Erythroblast (primary cell): ENCODE measurements around the gene TEX19.

Experiments used
- DNase-seq, 2 experiments: peaks; one replicate each; lab custom pipeline; 2025; lab: John Stamatoyannopoulos, UW
- GATA1 ChIP-seq: IDR thresholded peaks from 2 replicates; pipeline ENCODE4 v1.6.1; 2011; ENCODE audit warnings: low read depth, mild to moderate bottlenecking, control low read depth, low read length, moderate library complexity
- POLR2A ChIP-seq: IDR thresholded peaks from 2 replicates; pipeline ENCODE4 v1.6.1; 2011; ENCODE audit warnings: mild to moderate bottlenecking, low read length

The TEX19 gene

GRCh38 chr17:82328141-82328993 is 30.7 kb upstream of the TEX19 start:
- TF ChIP-seq GATA1, result no peak
- TF ChIP-seq POLR2A, result no peak
- no peak for DNase-seq

GRCh38 chr17:82328994-82329507 is 30.0 kb upstream of the TEX19 start:
- no peak for TF ChIP-seq GATA1
- TF ChIP-seq POLR2A, result no peak
- no peak for DNase-seq

DNA sequence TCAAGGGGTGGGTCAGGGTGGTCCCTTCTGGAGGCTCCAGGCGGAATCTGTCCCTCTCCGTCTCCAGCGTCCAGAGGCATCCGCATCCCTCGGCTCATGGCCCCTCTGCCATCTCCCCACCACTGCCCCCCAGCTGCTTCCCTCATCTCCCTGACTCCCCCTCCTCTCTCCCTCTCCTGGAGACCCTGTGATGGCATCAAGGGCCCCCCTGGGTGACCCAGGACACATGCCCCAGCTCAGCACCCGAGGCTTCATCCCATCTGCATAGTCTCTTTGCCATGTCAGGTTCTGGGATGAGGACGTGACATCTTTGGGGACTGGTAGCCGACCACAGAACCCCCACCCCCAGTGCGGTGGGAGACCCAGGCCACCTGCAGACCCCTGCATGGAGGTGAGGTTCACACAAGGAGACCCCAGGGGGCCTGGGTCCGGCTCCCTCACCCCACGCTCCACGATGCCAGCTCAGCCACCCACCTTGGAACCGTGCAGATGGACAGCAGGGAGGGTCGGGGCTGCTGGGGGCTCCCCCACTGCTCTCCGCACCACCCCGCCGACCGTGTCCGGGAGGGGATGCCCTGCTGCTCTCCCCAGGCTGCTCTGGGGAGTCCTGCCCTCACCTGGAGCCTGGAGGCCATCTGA is 29.2 kb upstream of the TEX19 start:
- TF ChIP-seq GATA1 (no peak), POLR2A (no peak)
- no peak for DNase-seq

- TF ChIP-seq GATA1 (no peak), POLR2A (no peak)
- DNase-seq, result peak; percentile 39 to 48
Observed at GRCh38 chr17:82330322-82331239, 28.5 kb upstream of the TEX19 start.

GRCh38 chr17:82331345-82331939 is 27.6 kb upstream of the TEX19 start:
- no peak for DNase-seq
- TF ChIP-seq POLR2A (no peak), GATA1 (no peak)

GRCh38 chr17:82332669-82333278 is 26.3 kb upstream of the TEX19 start:
- no peak for TF ChIP-seq POLR2A
- peak in 1 of 2 experiments; percentile 31 for DNase-seq

DNA sequence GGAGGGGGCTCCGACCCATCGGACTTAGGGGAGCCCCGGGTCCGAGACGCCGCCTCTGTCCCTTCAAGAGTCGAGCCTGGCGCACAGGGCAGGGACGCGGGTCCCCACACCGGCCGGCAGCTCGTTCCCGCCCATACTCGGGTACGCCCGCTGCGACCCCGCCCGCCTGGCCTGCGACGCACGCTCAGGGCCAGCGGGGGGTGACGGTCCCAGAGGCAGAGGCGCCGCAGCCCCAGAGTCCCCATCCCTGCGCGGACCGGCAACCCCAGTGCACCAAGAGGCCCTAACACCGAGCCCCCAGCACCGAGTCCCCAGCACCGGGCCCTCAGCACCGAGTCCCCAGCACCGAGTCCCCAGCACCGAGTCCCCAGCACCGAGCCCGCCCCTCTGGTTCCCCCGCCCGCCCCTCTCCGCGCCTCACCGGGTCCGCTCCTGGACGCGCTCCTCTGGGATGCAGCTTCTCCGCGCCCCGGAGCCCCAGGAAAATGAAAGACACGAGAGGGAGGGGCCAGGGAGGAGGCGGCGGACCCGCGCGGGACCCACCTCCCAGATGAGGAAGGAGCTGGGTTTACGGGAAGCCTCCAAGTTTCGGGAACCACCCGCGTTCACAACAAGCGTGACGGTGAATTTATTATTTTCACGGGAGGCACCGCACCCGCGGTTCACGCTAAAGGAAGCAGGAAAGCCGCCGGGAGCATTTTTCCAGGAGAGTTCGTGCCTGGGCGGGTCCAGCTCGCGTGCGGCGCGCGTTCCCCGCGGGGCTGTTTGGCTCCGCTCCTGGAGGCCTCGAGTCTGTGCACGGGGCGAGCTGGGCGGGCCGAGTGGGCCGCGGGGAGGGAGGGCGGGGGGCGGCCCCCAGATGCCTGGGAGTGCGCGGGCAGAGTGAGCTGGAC is 25.5 kb upstream of the TEX19 start, which contains the start of gene SECTM1:
SECTM1 (minus strand) TSS at position 488 of the 893 bp plus-strand sequence. CDS start 6,526 bp downstream, outside the sequence.
- TF ChIP-seq GATA1 (no peak), POLR2A (no peak)
- DNase-seq, result peak; percentile 26 to 41

- no peak for DNase-seq
- TF ChIP-seq GATA1, result no peak
- TF ChIP-seq POLR2A, result no peak
Observed at GRCh38 chr17:82334204-82334621, 24.8 kb upstream of the TEX19 start.

GRCh38 chr17:82334622-82335394 is 24.2 kb upstream of the TEX19 start:
- TF ChIP-seq GATA1 (no peak), POLR2A (no peak)
- peak; percentile 33 to 54 for DNase-seq

GRCh38 chr17:82338858-82339633 is 20.0 kb upstream of the TEX19 start:
- peak in 1 of 2 experiments; percentile 34 for DNase-seq
- TF ChIP-seq GATA1, result no peak
